SK-N-SH (cell line): ENCODE results near the gene WASF2. TPM values are rescaled to one million over a fixed set of nuclear protein-coding genes. Genes with fewer than 3 reads are reported as not detected.

Experiments
- CTCF ChIA-PET: fragments of 300-600, 350-600 bp; formaldehyde crosslinking; extraction: SDS; loops from one replicate; lab custom pipeline; 2021; lab: Yijun Ruan, JAX
- POLR2A ChIA-PET: fragments of 350-600 bp; sonication (Branson Sonifier 250); formaldehyde crosslinking; extraction: SDS; loops from one replicate; lab custom pipeline; 2020; ENCODE audit warnings: antibody characterized with exemption, inconsistent platforms; lab: Yijun Ruan, JAX
- DNase-seq: peaks from one replicate; pipeline ENCODE4 v3.0.0; 2012
- H2AFZ ChIP-seq: fragments of 200-600 bp; sonication (generic); 2 replicates; pipeline ENCODE4 v1.8.1; 2016; ENCODE audit warnings: antibody characterized with exemption, mild to moderate bottlenecking, low read depth
- H3F3A ChIP-seq: fragments of 200-600 bp; sonication (generic); replicated peaks from 2 replicates; pipeline ENCODE3; 2016; ENCODE audit warnings: antibody characterized with exemption, mild to moderate bottlenecking; ENCODE audit not compliant: insufficient read depth
- H3K27ac ChIP-seq, 2 experiments: fragments of 200-500 bp in 1 of 2; fragments of 200-600 bp in 1 of 2; sonication (Bioruptor generic) in 1 of 2; sonication (generic), shearing (Covaris generic) in 1 of 2; 2 replicates each; pipeline versions ENCODE4 v1.5.1 to v1.6.1; 2014 to 2016; ENCODE audit warnings: low read depth in 2 of 2, inconsistent platforms in 1 of 2, low read length in 1 of 2, mild to moderate bottlenecking in 1 of 2, mixed read lengths in 1 of 2
- H3K27me3 ChIP-seq: fragments of 200-600 bp; sonication (generic), shearing (Covaris generic); 2 replicates; pipeline ENCODE4 v1.6.1; 2016; ENCODE audit warnings: mixed run types; ENCODE audit not compliant: insufficient read depth
- H3K36me3 ChIP-seq, 2 experiments: fragments of 200-500 bp in 1 of 2; fragments of 200-600 bp in 1 of 2; sonication (Bioruptor generic) in 1 of 2; sonication (generic) in 1 of 2; replicated peaks in 1 of 2; 2 replicates each; pipeline versions ENCODE3 to v1.5.1; 2014 to 2016; ENCODE audit warnings: low read length in 1 of 2, mild to moderate bottlenecking in 1 of 2; ENCODE audit not compliant: insufficient read depth in 2 of 2, control insufficient read depth in 1 of 2
- H3K4me1 ChIP-seq, 2 experiments: fragments of 200-500 bp in 1 of 2; fragments of 200-600 bp in 1 of 2; sonication (Bioruptor generic) in 1 of 2; sonication (generic), shearing (Covaris generic) in 1 of 2; 2 replicates each; pipeline versions ENCODE4 v1.5.1 to v1.6.1; 2014 to 2016; ENCODE audit warnings: low read depth in 1 of 2, low read length in 1 of 2, mixed run types in 1 of 2; ENCODE audit not compliant: insufficient read depth in 2 of 2, control insufficient read depth in 1 of 2
- H3K4me2 ChIP-seq: fragments of 200-600 bp; sonication (generic), shearing (Covaris generic); 2 replicates; pipeline ENCODE4 v1.6.1; 2017; ENCODE audit warnings: mixed run types
- H3K4me3 ChIP-seq, 2 experiments: fragments of 200-500 bp in 1 of 2; fragments of 200-600 bp in 1 of 2; sonication (Bioruptor generic) in 1 of 2; sonication (generic), shearing (Covaris generic) in 1 of 2; 2 replicates each; pipeline versions ENCODE4 v1.5.1 to v1.8.1; 2014 to 2016; ENCODE audit warnings: low read depth in 2 of 2, inconsistent platforms in 1 of 2, low read length in 1 of 2, mild to moderate bottlenecking in 1 of 2, mixed read lengths in 1 of 2, moderate library complexity in 1 of 2
- H3K79me2 ChIP-seq: fragments of 200-600 bp; sonication (generic); 2 replicates; pipeline ENCODE4 v1.8.1; 2017; ENCODE audit warnings: mild to moderate bottlenecking; ENCODE audit not compliant: insufficient read depth
- H3K9ac ChIP-seq: fragments of 200-600 bp; sonication (generic); 2 replicates; pipeline ENCODE4 v1.6.1; 2017; ENCODE audit warnings: mixed run types
- H3K9me2 ChIP-seq: fragments of 200-600 bp; sonication (generic); 2 replicates; pipeline ENCODE4 v1.6.1; 2017; ENCODE audit warnings: mixed run types
- H3K9me3 ChIP-seq: fragments of 200-600 bp; sonication (generic); 2 replicates; pipeline ENCODE4 v1.6.1; 2017; ENCODE audit warnings: mixed run types, mild to moderate bottlenecking, moderate library complexity
- H4K20me1 ChIP-seq: fragments of 200-600 bp; sonication (generic); 2 replicates; pipeline ENCODE4 v1.6.1; 2017; ENCODE audit warnings: mild to moderate bottlenecking, mixed run types; ENCODE audit not compliant: insufficient read depth
- CHD2 ChIP-seq: fragments of 150-350 bp; IDR thresholded peaks from 2 replicates; pipeline ENCODE4 v1.6.1; 2018; ENCODE audit warnings: low read length; ENCODE audit not compliant: partially characterized antibody
- ELF1 ChIP-seq: IDR thresholded peaks from 2 replicates; pipeline ENCODE4 v1.4.0; 2012
- EP300 ChIP-seq, 2 experiments: IDR thresholded peaks; 2 replicates each; pipeline versions ENCODE4 v1.4.0 to v1.6.1; 2012; ENCODE audit warnings: borderline replicate concordance in 1 of 2, low read depth in 1 of 2, low read length in 1 of 2
- FOXJ3 ChIP-seq: sonication (generic); formaldehyde crosslinking; IDR thresholded peaks from 2 replicates; pipeline ENCODE4 v1.5.1; 2020; ENCODE audit warnings: mild to moderate bottlenecking, missing genetic modification reagents
- MXI1 ChIP-seq: IDR thresholded peaks from 2 replicates; pipeline ENCODE4 v1.6.1; 2012; ENCODE audit warnings: mild to moderate bottlenecking, low read depth, low read length, improper control_type of control experiment
- NFIC ChIP-seq: IDR thresholded peaks from 2 replicates; pipeline ENCODE4 v1.4.0; 2012; ENCODE audit warnings: borderline replicate concordance
- NRF1 ChIP-seq: IDR thresholded peaks from 2 replicates; pipeline ENCODE4 v1.6.1; 2012; ENCODE audit warnings: low read depth, mild to moderate bottlenecking, low read length
- WGBS: methylation state at CpG from one replicate; pipeline ENCODE4 v1.1.6; 2017; ENCODE audit warnings: low lambda C conversion rate; 5-methylcytosine and 5-hydroxymethylcytosine counted together
- polyA plus RNA-seq, 3 experiments: library from polyadenylated mRNA; depleted of rRNA; stranded (reverse); fragments of >200 nt; gene quantifications; 2 replicates each; pipeline ENCODE4 v1.2.3, GENCODE V29; 2012
- TF ChIP-seq, protein P1 (sequence below): fragments of 150-350 bp; IDR thresholded peaks from 2 replicates; pipeline ENCODE4 v1.6.1; 2017; ENCODE audit warnings: antibody characterized with exemption, low read length, low read depth, borderline replicate concordance

The WASF2 gene
- polyA plus RNA-seq, 1 of the 3 experiments (the other 2 are of a cell fraction) = 27.1 TPM

GRCh38 chr1:27521336-27521831 is 31.4 kb upstream of the WASF2 start:
- H3K4me3 ChIP-seq = no peak overlapping the region
- POLR2A ChIA-PET = interaction anchor here (2.8 kb wide), 1 partner anchor 31 kb away, joined by 11 read pairs; the partner anchor contains the start of gene WASF2
- H3K79me2 ChIP-seq = no peaks in the 10 kb centered on the region
- no peaks in the 10 kb centered on the region for H3K36me3 ChIP-seq
- H3K4me2 ChIP-seq = no peak overlapping the region
- no peak overlapping the region for H2AFZ ChIP-seq
- CTCF ChIA-PET = interaction anchor here (1.2 to 2.7 kb wide), 2 partner anchors 83 to 87 kb away, joined by 4 to 10 read pairs; partner anchors contain the start of gene AHDC1
- no peaks in the 10 kb centered on the region for H3K27me3 ChIP-seq
- no peak overlapping the region for H3K9ac ChIP-seq
- DNase-seq = no peak
- H3K4me1 ChIP-seq = peaks cover 3 to 73% of the 10 kb centered on the region in 2 experiments; a peak in 1 of 4 replicates
- no peaks in the 10 kb centered on the region for H4K20me1 ChIP-seq
- no peaks in the 10 kb centered on the region for H3F3A ChIP-seq
- H3K9me3 ChIP-seq = no peaks in the 10 kb centered on the region
- TF ChIP-seq, protein P1, sequence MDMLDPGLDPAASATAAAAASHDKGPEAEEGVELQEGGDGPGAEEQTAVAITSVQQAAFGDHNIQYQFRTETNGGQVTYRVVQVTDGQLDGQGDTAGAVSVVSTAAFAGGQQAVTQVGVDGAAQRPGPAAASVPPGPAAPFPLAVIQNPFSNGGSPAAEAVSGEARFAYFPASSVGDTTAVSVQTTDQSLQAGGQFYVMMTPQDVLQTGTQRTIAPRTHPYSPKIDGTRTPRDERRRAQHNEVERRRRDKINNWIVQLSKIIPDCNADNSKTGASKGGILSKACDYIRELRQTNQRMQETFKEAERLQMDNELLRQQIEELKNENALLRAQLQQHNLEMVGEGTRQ = no peak
- no peak for TF ChIP-seq EP300 (IDR thresholded peaks at IDR 0.05; ENCODE audit: borderline replicate concordance in 1 of 2, low read depth in 1 of 2, low read length in 1 of 2)
- no peak for TF ChIP-seq NFIC
- no peak for TF ChIP-seq ELF1
- no peaks in the 10 kb centered on the region for H3K9me2 ChIP-seq
- no peak overlapping the region for H3K27ac ChIP-seq
- 89% methylated on average over 12 of the region's 20 CpGs for WGBS

GRCh38 chr1:27520651-27521050 is 30.7 kb upstream of the WASF2 start:
- no peak overlapping the region for H3K4me3 ChIP-seq
- peak overlapping the region in 1 of 2 experiments; percentile 92; a peak in 2 of 4 replicates for H3K27ac ChIP-seq
- no peak overlapping the region for H3K9ac ChIP-seq
- H3K9me3 ChIP-seq = no peaks in the 10 kb centered on the region
- DNase-seq = no peak
- H3F3A ChIP-seq = no peaks in the 10 kb centered on the region
- 86% methylated on average over 4 of the region's 4 CpGs for WGBS
- CTCF ChIA-PET = interaction anchor here (1.0 to 2.7 kb wide), 4 partner anchors 36 to 92 kb away, joined by 3 to 10 read pairs (median 8); partner anchors contain the start of gene AHDC1
- H3K4me1 ChIP-seq = peaks cover 3 to 70% of the 10 kb centered on the region in 2 experiments; a peak in 1 of 4 replicates
- no peaks in the 10 kb centered on the region for H3K9me2 ChIP-seq
- POLR2A ChIA-PET = interaction anchor here (2.8 kb wide), 1 partner anchor 30 kb away, joined by 11 read pairs; the partner anchor contains the start of gene WASF2
- no peaks in the 10 kb centered on the region for H3K79me2 ChIP-seq
- TF ChIP-seq FOXJ3 (CRISPR knock-in tag) (no peak), NRF1 (no peak), CHD2 (no peak), MXI1 (no peak)
- H3K4me2 ChIP-seq = no peak overlapping the region
- no peaks in the 10 kb centered on the region for H3K36me3 ChIP-seq
- no peaks in the 10 kb centered on the region for H3K27me3 ChIP-seq
- no peaks in the 10 kb centered on the region for H4K20me1 ChIP-seq
- H2AFZ ChIP-seq = no peak overlapping the region
